Neuronal stem cell (in vitro differentiated cells): Measurements from ENCODE around the gene CNDP2.

Source experiments
- DNase-seq: peaks from one replicate; pipeline ENCODE4 v3.0.0-alpha.2; 2013; ENCODE audit warnings: low spot score
- H2AFZ ChIP-seq: one replicate; pipeline ENCODE4 v1.6.1; 2013; ENCODE audit warnings: mild to moderate bottlenecking, low read length, inconsistent platforms
- H2AK5ac ChIP-seq: 2 replicates; pipeline ENCODE4 v1.6.1; 2013; ENCODE audit warnings: low read depth, mild to moderate bottlenecking, inconsistent platforms, low read length, moderate library complexity, mixed read lengths
- H2BK120ac ChIP-seq: 2 replicates; pipeline ENCODE4 v1.6.1; 2013; ENCODE audit warnings: low read depth, mild to moderate bottlenecking, inconsistent platforms, low read length, moderate library complexity, mixed read lengths
- H2BK12ac ChIP-seq: one replicate; pipeline ENCODE4 v1.6.1; 2013; ENCODE audit warnings: low read length, inconsistent platforms
- H2BK15ac ChIP-seq: 2 replicates; pipeline ENCODE4 v1.6.1; 2013; ENCODE audit warnings: mild to moderate bottlenecking, low read length, inconsistent platforms, mixed read lengths
- H2BK5ac ChIP-seq: one replicate; pipeline ENCODE4 v1.6.1; 2013; ENCODE audit warnings: inconsistent platforms, mild to moderate bottlenecking, low read length, moderate library complexity
- H3K14ac ChIP-seq: one replicate; pipeline ENCODE4 v1.6.1; 2013; ENCODE audit warnings: low read length, inconsistent platforms
- H3K18ac ChIP-seq: 2 replicates; pipeline ENCODE4 v1.6.1; 2013; ENCODE audit warnings: low read length, inconsistent platforms
- H3K23ac ChIP-seq: 2 replicates; pipeline ENCODE4 v1.6.1; 2013; ENCODE audit warnings: low read depth, mild to moderate bottlenecking, mixed read lengths, low read length, inconsistent platforms; ENCODE audit not compliant: poor library complexity
- H3K27ac ChIP-seq: replicated peaks from 3 replicates; pipeline ENCODE4 v1.5.1; 2013; ENCODE audit warnings: low read length, inconsistent platforms
- H3K27me3 ChIP-seq, 3 experiments: 2 replicates each; pipeline ENCODE4 v1.6.1; 2013; ENCODE audit warnings: low read length in 3 of 3, mild to moderate bottlenecking in 2 of 3, inconsistent platforms in 1 of 3, low read depth in 1 of 3, mixed read lengths in 1 of 3, moderate library complexity in 1 of 3; ENCODE audit not compliant: control insufficient read depth in 3 of 3, insufficient read depth in 3 of 3
- H3K36me3 ChIP-seq, 2 donors: replicated peaks in 1 of 2; 2 replicates each; pipeline ENCODE4 v1.6.1; 2013; ENCODE audit warnings: low read length in 2 of 2; ENCODE audit not compliant: control insufficient read depth in 2 of 2, insufficient read depth in 2 of 2
- H3K4ac ChIP-seq: 2 replicates; pipeline ENCODE4 v1.6.1; 2013; ENCODE audit warnings: inconsistent platforms, mild to moderate bottlenecking, low read length, moderate library complexity
- H3K4me1 ChIP-seq, 2 donors: 1 replicate in 1 of 2; 2 replicates in 1 of 2; pipeline ENCODE4 v1.6.1; 2013; ENCODE audit warnings: low read length in 2 of 2, low read depth in 1 of 2; ENCODE audit not compliant: control insufficient read depth in 2 of 2, insufficient read depth in 1 of 2
- H3K4me2 ChIP-seq: one replicate; pipeline ENCODE4 v1.6.1; 2013; ENCODE audit warnings: mild to moderate bottlenecking, low read length, inconsistent platforms; ENCODE audit not compliant: insufficient read depth, poor library complexity, severe bottlenecking
- H3K4me3 ChIP-seq, 2 donors: 2 replicates each; pipeline ENCODE4 v1.5.1; 2013; ENCODE audit warnings: low read length in 2 of 2, mild to moderate bottlenecking in 2 of 2, inconsistent platforms in 1 of 2, moderate library complexity in 1 of 2
- H3K79me1 ChIP-seq: one replicate; pipeline ENCODE4 v1.6.1; 2013; ENCODE audit warnings: low read depth, mild to moderate bottlenecking, inconsistent platforms, low read length, moderate library complexity
- H3K9ac ChIP-seq: one replicate; pipeline ENCODE4 v1.6.1; 2013; ENCODE audit warnings: mild to moderate bottlenecking, low read depth, low read length, inconsistent platforms; ENCODE audit not compliant: poor library complexity
- H3K9me3 ChIP-seq, 2 donors: replicated peaks in 1 of 2; 2 replicates each; pipeline versions ENCODE3 to v1.6.1; 2013; ENCODE audit warnings: low read length in 2 of 2, mild to moderate bottlenecking in 2 of 2, inconsistent platforms in 1 of 2, low read depth in 1 of 2, mixed read lengths in 1 of 2, moderate library complexity in 1 of 2; ENCODE audit not compliant: control insufficient read depth in 2 of 2, insufficient read depth in 1 of 2
- H4K8ac ChIP-seq: one replicate; pipeline ENCODE4 v1.6.1; 2013; ENCODE audit warnings: low read depth, mild to moderate bottlenecking, inconsistent platforms, low read length, moderate library complexity
- H4K91ac ChIP-seq: one replicate; pipeline ENCODE4 v1.6.1; 2013; ENCODE audit warnings: low read length, low read depth, mild to moderate bottlenecking, inconsistent platforms; ENCODE audit not compliant: poor library complexity
- WGBS, 2 donors: extraction: QIAGEN DNeasy Blood & Tissue Kit; methylation state at CpG; one replicate each; pipeline ENCODE4 v1.1.7; 2013; ENCODE audit warnings: missing lambda C conversion rate in 2 of 2, mixed read lengths in 1 of 2; ENCODE audit not compliant: insufficient read length in 2 of 2, insufficient replicate concordance in 1 of 2; ENCODE audit errors: extremely low coverage in 2 of 2; 5-methylcytosine and 5-hydroxymethylcytosine counted together

CNDP2 gene

GRCh38 chr18:74571895-74572680 is 75.9 kb downstream of the CNDP2 start:
- no peak overlapping the region for H3K27ac ChIP-seq
- no peak overlapping the region for H3K23ac ChIP-seq
- no peak overlapping the region for H3K4ac ChIP-seq
- WGBS, 2 donors: no CpG with 5 or more reads among the region's 12 CpGs
- no peak overlapping the region for H3K14ac ChIP-seq
- no peak overlapping the region for H2AK5ac ChIP-seq
- H4K91ac ChIP-seq: no peak overlapping the region
- no peak overlapping the region for H2BK15ac ChIP-seq
- no peaks in the 10 kb centered on the region for H3K79me1 ChIP-seq
- no peak overlapping the region for H2AFZ ChIP-seq
- H4K8ac ChIP-seq: no peak overlapping the region
- no peak overlapping the region for H2BK120ac ChIP-seq
- H3K4me2 ChIP-seq: no peak overlapping the region
- H3K36me3 ChIP-seq: no peaks in the 10 kb centered on the region
- H3K4me1 ChIP-seq: no peaks in the 10 kb centered on the region
- no peak overlapping the region for H3K9ac ChIP-seq
- no peak overlapping the region for H3K4me3 ChIP-seq
- H3K18ac ChIP-seq: no peak overlapping the region
- H2BK5ac ChIP-seq: no peak overlapping the region
- DNase-seq: no peak
- H3K9me3 ChIP-seq: peaks cover 0 to 6% of the 10 kb centered on the region in 2 donors
- peaks cover 0 to 11% (median 0%) of the 10 kb centered on the region in 3 experiments for H3K27me3 ChIP-seq
- no peak overlapping the region for H2BK12ac ChIP-seq

- H4K8ac ChIP-seq: no peak overlapping the region
- H3K4me3 ChIP-seq: no peak overlapping the region
- H2BK15ac ChIP-seq: no peak overlapping the region
- H2BK120ac ChIP-seq: no peak overlapping the region
- no peak overlapping the region for H3K23ac ChIP-seq
- H3K14ac ChIP-seq: no peak overlapping the region
- no peak overlapping the region for H3K4me2 ChIP-seq
- H2AK5ac ChIP-seq: no peak overlapping the region
- H2BK12ac ChIP-seq: no peak overlapping the region
- H3K36me3 ChIP-seq: no peaks in the 10 kb centered on the region
- no peak overlapping the region for H2BK5ac ChIP-seq
- H3K4me1 ChIP-seq: peaks cover 0 to 3% of the 10 kb centered on the region in 2 donors
- H3K18ac ChIP-seq: no peak overlapping the region
- no peak overlapping the region for H3K9ac ChIP-seq
- no peak overlapping the region for H4K91ac ChIP-seq
- H3K4ac ChIP-seq: no peak overlapping the region
- no peak overlapping the region for H3K27ac ChIP-seq
- DNase-seq: no peak
- H3K79me1 ChIP-seq: no peaks in the 10 kb centered on the region
- H3K27me3 ChIP-seq: peaks cover 0 to 15% (median 0%) of the 10 kb centered on the region in 3 experiments
- no peak overlapping the region for H2AFZ ChIP-seq
- no peaks in the 10 kb centered on the region for H3K9me3 ChIP-seq
Observed at GRCh38 chr18:74573053-74573452, 76.9 kb downstream of the CNDP2 start.
